Nephron (organoid): Measurements from ENCODE around the gene FCN2.

ENCODE experiments used
- H3K27ac Mint-ChIP-seq, 3 experiments: 2 replicates each; pipeline ENCODE4 v1.8.0; 2020; ENCODE audit warnings: mixed read lengths in 3 of 3, mild to moderate bottlenecking in 2 of 3, moderate library complexity in 1 of 3
- H3K27me3 Mint-ChIP-seq: 2 replicates; pipeline ENCODE4 v1.8.0; 2021; ENCODE audit warnings: low read depth, mild to moderate bottlenecking, moderate library complexity, mixed read lengths
- H3K36me3 Mint-ChIP-seq: 2 replicates; pipeline ENCODE4 v1.8.0; 2020; ENCODE audit warnings: low read depth, mixed read lengths
- H3K4me1 Mint-ChIP-seq: 2 replicates; pipeline ENCODE4 v1.8.0; 2020; ENCODE audit warnings: mixed read lengths
- H3K4me3 Mint-ChIP-seq, 3 experiments: 2 replicates each; pipeline ENCODE4 v1.8.0; 2020; ENCODE audit warnings: mild to moderate bottlenecking in 3 of 3, mixed read lengths in 3 of 3, moderate library complexity in 2 of 3
- H3K9me3 Mint-ChIP-seq: 2 replicates; pipeline ENCODE4 v1.8.0; 2020; ENCODE audit warnings: mixed read lengths
- CTCF ChIP-seq, 3 experiments: fragments of 200-600 bp; sonication (generic); IDR thresholded peaks; one replicate each; pipeline ENCODE4 v1.5.0; 2021; ENCODE audit warnings: antibody characterized with exemption in 3 of 3; ENCODE audit not compliant: unreplicated experiment in 3 of 3

Gene FCN2

GRCh38 chr9:134890155-134890495 is 9.5 kb downstream of the FCN2 start:
- no peaks in the 10 kb centered on the region for H3K36me3 Mint-ChIP-seq
- peaks cover 12% of the 10 kb centered on the region for H3K27me3 Mint-ChIP-seq
- no peak overlapping the region for H3K4me3 Mint-ChIP-seq
- H3K9me3 Mint-ChIP-seq, result peaks cover 7% of the 10 kb centered on the region
- no peak overlapping the region for H3K27ac Mint-ChIP-seq
- peaks cover 6% of the 10 kb centered on the region for H3K4me1 Mint-ChIP-seq
- no peak for TF ChIP-seq CTCF (IDR thresholded peaks at IDR 0.05; ENCODE audit: unreplicated experiment in 3 of 3)

- Mint-ChIP-seq H3K4me1 (peaks cover 16% of the 10 kb centered on the region), H3K36me3 (no peaks in the 10 kb centered on the region), H3K4me3 (no peak overlapping the region), H3K9me3 (peaks cover 10% of the 10 kb centered on the region), H3K27ac (no peak overlapping the region), H3K27me3 (peaks cover 12% of the 10 kb centered on the region)
- no peak for TF ChIP-seq CTCF (IDR thresholded peaks at IDR 0.05; ENCODE audit: unreplicated experiment in 3 of 3)
These were observed 10.4 kb downstream of the FCN2 start for GRCh38 chr9:134891053-134891452.

DNA sequence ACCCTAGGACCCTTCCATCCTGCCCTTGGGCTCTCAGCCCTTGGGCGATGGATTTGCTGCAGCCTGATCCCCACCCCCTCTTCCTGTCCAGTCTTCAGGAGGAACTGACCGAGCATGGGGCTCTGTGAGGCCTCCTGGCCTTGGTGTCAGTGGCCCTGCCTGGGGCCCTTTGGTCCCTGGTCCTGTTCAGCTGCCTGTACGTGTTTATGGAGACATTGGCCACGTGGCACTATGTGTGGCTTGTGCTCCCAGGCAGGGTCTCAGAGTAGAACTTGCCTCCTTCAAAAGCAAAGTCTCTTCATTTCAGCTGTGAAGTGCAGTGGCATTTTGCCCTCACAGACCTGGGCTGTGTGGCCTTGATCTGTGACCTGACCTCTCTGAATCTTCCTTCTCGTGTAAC is 11.1 kb downstream of the FCN2 start:
- TF ChIP-seq CTCF (IDR thresholded peaks at IDR 0.05; ENCODE audit: unreplicated experiment in 3 of 3), result no peak
- no peak overlapping the region for H3K4me3 Mint-ChIP-seq
- H3K9me3 Mint-ChIP-seq, result peaks cover 10% of the 10 kb centered on the region
- peaks cover 22% of the 10 kb centered on the region for H3K4me1 Mint-ChIP-seq
- no peaks in the 10 kb centered on the region for H3K36me3 Mint-ChIP-seq
- no peak overlapping the region for H3K27ac Mint-ChIP-seq
- peaks cover 12% of the 10 kb centered on the region for H3K27me3 Mint-ChIP-seq

- Mint-ChIP-seq H3K4me3 (no peak overlapping the region), H3K27ac (no peak overlapping the region), H3K27me3 (peaks cover 12% of the 10 kb centered on the region), H3K4me1 (peaks cover 27% of the 10 kb centered on the region), H3K36me3 (no peaks in the 10 kb centered on the region), H3K9me3 (peaks cover 10% of the 10 kb centered on the region)
- no peak for TF ChIP-seq CTCF (IDR thresholded peaks at IDR 0.05; ENCODE audit: unreplicated experiment in 3 of 3)
These were observed 11.6 kb downstream of the FCN2 start for GRCh38 chr9:134892221-134892620.

DNA sequence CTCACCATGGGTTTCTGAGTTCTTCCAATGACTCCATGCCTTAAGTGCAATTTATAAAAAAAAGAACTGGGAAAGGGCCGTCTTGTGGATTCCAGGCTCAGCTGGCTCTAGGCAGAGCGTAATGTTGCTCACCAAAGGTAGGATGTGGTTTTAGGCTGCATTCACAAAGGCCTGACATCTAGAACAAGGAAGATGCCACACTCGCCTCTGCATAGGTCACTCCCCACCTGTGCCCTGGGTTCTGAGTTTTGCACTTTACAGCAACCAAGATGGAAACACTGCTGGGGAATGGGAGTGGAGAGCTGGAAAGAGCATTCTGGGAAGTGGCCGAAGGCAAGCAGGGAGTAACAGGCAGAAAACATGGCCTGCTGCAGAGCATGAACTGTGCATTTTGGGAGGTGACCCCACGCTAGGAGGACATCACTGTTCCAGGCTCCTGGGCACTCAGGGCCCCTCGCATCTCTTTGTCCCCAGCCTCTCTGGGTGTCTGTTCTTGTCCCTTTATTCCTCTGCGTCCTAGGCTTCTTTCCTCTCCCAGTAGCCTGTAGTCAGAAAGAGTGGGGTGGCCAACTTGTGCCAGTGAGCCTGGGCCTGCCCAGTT is 12.3 kb downstream of the FCN2 start:
- peaks cover 10% of the 10 kb centered on the region for H3K9me3 Mint-ChIP-seq
- H3K4me1 Mint-ChIP-seq, result peaks cover 34% of the 10 kb centered on the region
- no peak for TF ChIP-seq CTCF (IDR thresholded peaks at IDR 0.05; ENCODE audit: unreplicated experiment in 3 of 3)
- H3K27me3 Mint-ChIP-seq, result peaks cover 9% of the 10 kb centered on the region
- no peak overlapping the region for H3K27ac Mint-ChIP-seq
- no peaks in the 10 kb centered on the region for H3K36me3 Mint-ChIP-seq
- no peak overlapping the region for H3K4me3 Mint-ChIP-seq

DNA sequence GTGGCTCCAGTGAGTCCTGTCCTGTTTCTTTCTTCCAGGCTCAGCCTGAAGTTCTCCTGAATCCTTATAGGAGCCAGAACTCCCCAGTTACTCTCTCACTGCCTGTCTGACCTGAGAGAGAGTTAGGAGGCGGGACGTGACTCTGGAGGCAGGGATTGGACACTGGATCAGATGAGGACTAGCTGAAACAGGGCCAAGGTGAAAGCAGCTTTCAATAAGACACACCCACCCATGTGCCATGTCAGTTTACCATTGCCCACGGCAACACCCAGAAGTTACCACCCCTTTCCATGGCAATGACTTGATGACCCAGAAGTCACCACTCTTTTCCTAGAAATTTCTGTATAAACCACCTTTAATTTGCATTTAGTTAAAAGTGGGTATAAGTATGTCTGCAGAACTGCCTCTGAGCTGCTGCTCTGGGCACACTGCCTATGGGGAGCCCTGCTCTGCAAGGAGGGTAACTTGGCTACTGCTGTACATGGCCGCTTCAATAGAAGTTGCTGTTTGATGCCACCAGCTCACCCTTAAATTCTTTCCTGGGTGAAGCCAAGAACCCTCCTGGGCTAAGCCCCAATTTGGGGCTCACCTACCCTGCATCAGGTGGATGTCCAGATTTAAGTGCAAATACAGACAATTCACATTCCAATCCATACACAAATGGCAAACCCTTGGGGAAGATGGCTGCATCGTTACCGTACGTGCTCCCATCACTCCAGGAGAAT is 13.7 kb downstream of the FCN2 start:
- Mint-ChIP-seq H3K9me3 (peaks cover 18% of the 10 kb centered on the region), H3K4me3 (no peak overlapping the region), H3K4me1 (peaks cover 35% of the 10 kb centered on the region), H3K27me3 (peaks cover 4% of the 10 kb centered on the region), H3K27ac (no peak overlapping the region), H3K36me3 (no peaks in the 10 kb centered on the region)
- no peak for TF ChIP-seq CTCF (IDR thresholded peaks at IDR 0.05; ENCODE audit: unreplicated experiment in 3 of 3)
